Stimulated activated CD8-positive, alpha-beta memory T cell treated with anti-CD3 and anti-CD28 coated beads, Interleukin-12 subunit alpha, Interleukin-12 subunit beta, amount 100 ng/mL, for 1 hour (primary cell): Measurements from ENCODE around the gene GABRR1.
"Not testable (repeated sequence)": the region's sequence is repeated elsewhere in the genome, so short reads cannot be mapped to it uniquely, and the experiment has no call there.

ENCODE experiments used
- DNase-seq: peaks from one replicate; pipeline ENCODE4 v3.0.0-alpha.2; 2020; ENCODE audit warnings: low read depth

GABRR1 gene

GRCh38 chr6:89154131-89154530, 63.0 kb downstream of the GABRR1 start:
- DNase-seq = no peak

GRCh38 chr6:89148016-89148750, 69.0 kb downstream of the GABRR1 start:
- DNase-seq = no peak

GRCh38 chr6:89146718-89147700, 70.1 kb downstream of the GABRR1 start:
- DNase-seq = no peak

- peak; percentile 48 for DNase-seq
Observed at GRCh38 chr6:89145956-89146717, 71.0 kb downstream of the GABRR1 start, which contains the start of gene PM20D2. Gene PM20D2 (plus strand): TSS chr6:89146055. CDS start chr6:89146145, 90 bp downstream.

GRCh38 chr6:89145091-89145955, 71.8 kb downstream of the GABRR1 start:
- no peak for DNase-seq

- DNase-seq = no peak
Observed at GRCh38 chr6:89144354-89144906, 72.7 kb downstream of the GABRR1 start.

- DNase-seq = no peak
Observed at GRCh38 chr6:89140347-89141156, 76.6 kb downstream of the GABRR1 start.

- DNase-seq = no peak
Observed at GRCh38 chr6:89139509-89140346, 77.4 kb downstream of the GABRR1 start.

GRCh38 chr6:89138173-89138572, 79.0 kb downstream of the GABRR1 start:
- DNase-seq = no peak

GRCh38 chr6:89134723-89135122, 82.4 kb downstream of the GABRR1 start:
- DNase-seq = no peak

- DNase-seq = no peak
Observed at GRCh38 chr6:89133981-89134380, 83.2 kb downstream of the GABRR1 start.

- DNase-seq = no peak
Observed at GRCh38 chr6:89132057-89132456, 85.1 kb downstream of the GABRR1 start.

GRCh38 chr6:89131599-89131998, 85.6 kb downstream of the GABRR1 start:
- no peak for DNase-seq

- DNase-seq = not testable (repeated sequence)
Observed at GRCh38 chr6:89128256-89128671, 88.9 kb downstream of the GABRR1 start.
